Measurements from ENCODE around the gene CCN6.

Gene CCN6

DNA sequence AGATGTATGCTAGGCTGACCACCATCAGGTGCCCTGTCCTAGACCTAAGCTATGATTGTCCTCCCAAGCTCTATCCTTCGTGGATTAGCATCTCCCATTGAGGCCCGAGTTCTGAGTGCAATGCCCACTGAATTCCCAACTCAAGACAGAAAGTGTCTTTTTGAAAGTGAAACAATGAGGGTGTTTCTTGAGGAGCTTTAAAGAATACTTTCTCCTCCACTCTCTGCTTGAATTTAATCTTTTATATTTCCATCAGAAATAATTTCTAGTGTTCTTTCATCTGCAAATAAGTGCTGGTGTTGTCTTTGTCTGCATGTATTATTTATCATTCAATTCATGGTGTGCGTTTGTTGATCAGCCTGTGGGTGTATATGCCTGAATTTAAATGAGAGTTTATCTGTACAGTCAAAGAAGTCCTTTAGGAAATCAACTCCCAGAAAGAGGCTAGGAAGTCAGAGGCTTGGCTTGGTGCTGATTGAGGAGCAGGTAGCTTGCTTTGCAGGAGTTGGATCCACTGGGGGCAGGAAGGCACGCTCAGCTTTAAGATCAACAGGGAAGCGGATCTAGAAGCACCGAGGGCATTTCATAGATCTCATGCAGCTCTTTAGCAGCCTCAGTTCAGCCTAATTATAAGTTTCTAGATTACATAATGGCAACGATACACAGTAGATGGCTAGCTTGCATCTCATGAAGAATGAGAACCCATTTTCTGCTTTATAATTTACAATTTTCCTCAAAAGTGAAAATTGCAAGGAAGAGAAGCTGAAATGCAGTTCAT is 36.0 kb upstream of the CCN6 start:
- 92% methylated on average over 7 of the region's 7 CpGs for WGBS

GRCh38 chr6:112018619-112019416 is 35.1 kb upstream of the CCN6 start:
- no peak overlapping the region for H3K27ac ChIP-seq (ENCODE audit: low read depth, low read length)
- no peaks in the 10 kb centered on the region for H3K4me1 ChIP-seq (ENCODE audit: insufficient read depth, low read length)
- no peak overlapping the region for H3K9ac ChIP-seq (ENCODE audit: low read depth, low read length)
- WGBS = 89% methylated on average over 12 of the region's 12 CpGs
- no peaks in the 10 kb centered on the region for H3K36me3 ChIP-seq (ENCODE audit: insufficient read depth, low read length)
- H3K9me3 ChIP-seq (ENCODE audit: insufficient read depth, low read depth, low read length) = 0 out of 2 replicates have a peak, but pooled peaks cover 4% of the 10 kb centered on the region
- no peaks in the 10 kb centered on the region for H3K27me3 ChIP-seq (ENCODE audit: insufficient read depth, low read length)
- no peak overlapping the region for H3K4me3 ChIP-seq (ENCODE audit: low read length)

More for the DNA sequence above, 36.0 kb upstream of the CCN6 start:
- Histone ChIP-seq H3K27me3 (ENCODE audit: insufficient read depth, low read length) (no peaks in the 10 kb centered on the region), H3K9ac (ENCODE audit: low read depth, low read length) (no peak overlapping the region), H3K36me3 (ENCODE audit: insufficient read depth, low read length) (no peaks in the 10 kb centered on the region), H3K27ac (ENCODE audit: low read depth, low read length) (no peak overlapping the region), H3K9me3 (ENCODE audit: insufficient read depth, low read depth, low read length) (no peaks in the 10 kb centered on the region), H3K4me1 (ENCODE audit: insufficient read depth, low read length) (no peaks in the 10 kb centered on the region), H3K4me3 (ENCODE audit: low read length) (no peak overlapping the region)

GRCh38 chr6:112019589-112019988 is 34.3 kb upstream of the CCN6 start:
- Histone ChIP-seq H3K27ac (ENCODE audit: low read depth, low read length) (no peak overlapping the region), H3K9ac (ENCODE audit: low read depth, low read length) (no peak overlapping the region), H3K36me3 (ENCODE audit: insufficient read depth, low read length) (no peaks in the 10 kb centered on the region), H3K4me1 (ENCODE audit: insufficient read depth, low read length) (no peaks in the 10 kb centered on the region), H3K9me3 (ENCODE audit: insufficient read depth, low read depth, low read length) (0 out of 2 replicates have a peak, but pooled peaks cover 6% of the 10 kb centered on the region), H3K4me3 (ENCODE audit: low read length) (no peak overlapping the region), H3K27me3 (ENCODE audit: insufficient read depth, low read length) (no peaks in the 10 kb centered on the region)
- WGBS = 53% methylated on average over 1 of the region's 1 CpG

GRCh38 chr6:112021691-112022310 is 32.1 kb upstream of the CCN6 start:
- WGBS = 86% methylated on average over 6 of the region's 6 CpGs
- Histone ChIP-seq H3K27ac (ENCODE audit: low read depth, low read length) (no peak overlapping the region), H3K4me1 (ENCODE audit: insufficient read depth, low read length) (no peaks in the 10 kb centered on the region), H3K27me3 (ENCODE audit: insufficient read depth, low read length) (no peaks in the 10 kb centered on the region), H3K9ac (ENCODE audit: low read depth, low read length) (no peak overlapping the region), H3K4me3 (ENCODE audit: low read length) (no peak overlapping the region), H3K9me3 (ENCODE audit: insufficient read depth, low read depth, low read length) (0 out of 2 replicates have a peak, but pooled peaks cover 6% of the 10 kb centered on the region), H3K36me3 (ENCODE audit: insufficient read depth, low read length) (no peaks in the 10 kb centered on the region)

DNA sequence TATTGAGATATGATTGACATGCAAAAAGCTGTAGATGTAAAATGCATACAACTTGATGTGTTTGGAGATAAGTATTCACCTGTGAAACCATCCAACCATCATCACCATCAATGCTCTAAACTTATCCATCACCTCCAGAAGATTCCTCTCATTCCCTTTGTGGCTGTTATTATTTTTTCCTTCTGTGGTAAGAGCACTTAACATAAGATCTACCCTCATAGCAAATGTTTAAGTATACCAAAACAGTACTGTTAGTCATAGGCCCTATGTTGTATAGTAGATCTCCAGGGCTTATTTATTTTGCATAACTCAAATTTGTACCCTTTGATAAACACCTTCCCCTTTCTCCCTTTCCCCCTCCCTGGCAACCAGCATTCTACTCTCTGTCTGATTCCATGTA is 31.2 kb upstream of the CCN6 start:
- Histone ChIP-seq H3K9me3 (ENCODE audit: insufficient read depth, low read depth, low read length) (0 out of 2 replicates have a peak, but pooled peaks cover 6% of the 10 kb centered on the region), H3K9ac (ENCODE audit: low read depth, low read length) (no peak overlapping the region), H3K4me1 (ENCODE audit: insufficient read depth, low read length) (no peaks in the 10 kb centered on the region), H3K27me3 (ENCODE audit: insufficient read depth, low read length) (no peaks in the 10 kb centered on the region), H3K4me3 (ENCODE audit: low read length) (no peak overlapping the region), H3K27ac (ENCODE audit: low read depth, low read length) (no peak overlapping the region), H3K36me3 (ENCODE audit: insufficient read depth, low read length) (no peaks in the 10 kb centered on the region)

DNA sequence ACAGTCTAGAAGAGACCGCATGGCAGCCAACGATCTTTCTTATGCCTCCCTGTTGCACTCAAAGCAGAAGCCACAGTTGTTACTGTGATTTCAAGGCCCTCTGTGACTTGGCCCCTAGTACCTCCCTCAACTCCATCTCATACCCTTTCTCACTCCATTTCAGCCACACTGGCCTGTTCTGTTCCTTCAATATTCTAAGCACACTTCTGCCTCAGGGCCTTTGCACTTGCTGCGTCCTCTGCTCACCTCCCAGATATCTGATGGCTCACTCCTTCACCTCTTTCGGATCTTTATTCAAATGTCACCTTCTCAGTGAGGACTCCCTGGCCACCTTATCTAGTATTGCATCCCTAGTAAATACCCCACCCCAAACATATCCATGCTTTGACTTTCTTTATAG is 29.4 kb upstream of the CCN6 start:
- Histone ChIP-seq H3K36me3 (ENCODE audit: insufficient read depth, low read length) (no peaks in the 10 kb centered on the region), H3K4me3 (ENCODE audit: low read length) (no peak overlapping the region), H3K27ac (ENCODE audit: low read depth, low read length) (no peak overlapping the region), H3K9ac (ENCODE audit: low read depth, low read length) (no peak overlapping the region), H3K27me3 (ENCODE audit: insufficient read depth, low read length) (no peaks in the 10 kb centered on the region), H3K9me3 (ENCODE audit: insufficient read depth, low read depth, low read length) (0 out of 2 replicates have a peak, but pooled peaks cover 6% of the 10 kb centered on the region), H3K4me1 (ENCODE audit: insufficient read depth, low read length) (no peaks in the 10 kb centered on the region)
- WGBS = 95% methylated on average over 4 of the region's 4 CpGs

DNA sequence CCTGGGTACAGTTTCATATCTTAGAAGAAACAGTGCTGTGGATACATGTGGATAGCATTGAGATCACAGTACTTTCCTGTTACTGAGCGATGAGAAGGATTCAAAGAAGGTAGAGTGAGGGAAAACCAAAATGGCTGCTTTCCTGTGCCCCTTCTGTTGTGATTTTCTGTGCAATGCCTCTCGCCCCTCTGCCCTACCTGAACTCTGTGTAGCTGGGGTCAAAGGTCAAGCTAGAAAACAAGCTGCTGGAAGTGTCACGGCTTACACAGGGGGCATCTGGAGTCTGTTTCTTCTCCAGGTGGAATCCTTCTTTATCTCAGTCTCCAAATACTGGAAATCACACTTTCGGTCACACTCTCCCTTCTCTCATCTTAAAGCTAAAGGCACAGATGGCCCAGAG is 27.0 kb upstream of the CCN6 start:
- Histone ChIP-seq H3K4me3 (ENCODE audit: low read length) (no peak overlapping the region), H3K36me3 (ENCODE audit: insufficient read depth, low read length) (no peaks in the 10 kb centered on the region), H3K27me3 (ENCODE audit: insufficient read depth, low read length) (no peaks in the 10 kb centered on the region), H3K9ac (ENCODE audit: low read depth, low read length) (no peak overlapping the region), H3K4me1 (ENCODE audit: insufficient read depth, low read length) (no peaks in the 10 kb centered on the region), H3K27ac (ENCODE audit: low read depth, low read length) (no peak overlapping the region), H3K9me3 (ENCODE audit: insufficient read depth, low read depth, low read length) (0 out of 2 replicates have a peak, but pooled peaks cover 6% of the 10 kb centered on the region)
- WGBS = 86% methylated on average over 4 of the region's 4 CpGs

GRCh38 chr6:112027942-112028674 is 25.8 kb upstream of the CCN6 start:
- no peaks in the 10 kb centered on the region for H3K36me3 ChIP-seq (ENCODE audit: insufficient read depth, low read length)
- H3K9ac ChIP-seq (ENCODE audit: low read depth, low read length) = no peak overlapping the region
- no peak overlapping the region for H3K27ac ChIP-seq (ENCODE audit: low read depth, low read length)
- no peak overlapping the region for H3K4me3 ChIP-seq (ENCODE audit: low read length)
- 91% methylated on average over 3 of the region's 3 CpGs for WGBS
- H3K27me3 ChIP-seq (ENCODE audit: insufficient read depth, low read length) = no peaks in the 10 kb centered on the region
- no peaks in the 10 kb centered on the region for H3K4me1 ChIP-seq (ENCODE audit: insufficient read depth, low read length)
- 0 out of 2 replicates have a peak, but pooled peaks cover 6% of the 10 kb centered on the region for H3K9me3 ChIP-seq (ENCODE audit: insufficient read depth, low read depth, low read length)

DNA sequence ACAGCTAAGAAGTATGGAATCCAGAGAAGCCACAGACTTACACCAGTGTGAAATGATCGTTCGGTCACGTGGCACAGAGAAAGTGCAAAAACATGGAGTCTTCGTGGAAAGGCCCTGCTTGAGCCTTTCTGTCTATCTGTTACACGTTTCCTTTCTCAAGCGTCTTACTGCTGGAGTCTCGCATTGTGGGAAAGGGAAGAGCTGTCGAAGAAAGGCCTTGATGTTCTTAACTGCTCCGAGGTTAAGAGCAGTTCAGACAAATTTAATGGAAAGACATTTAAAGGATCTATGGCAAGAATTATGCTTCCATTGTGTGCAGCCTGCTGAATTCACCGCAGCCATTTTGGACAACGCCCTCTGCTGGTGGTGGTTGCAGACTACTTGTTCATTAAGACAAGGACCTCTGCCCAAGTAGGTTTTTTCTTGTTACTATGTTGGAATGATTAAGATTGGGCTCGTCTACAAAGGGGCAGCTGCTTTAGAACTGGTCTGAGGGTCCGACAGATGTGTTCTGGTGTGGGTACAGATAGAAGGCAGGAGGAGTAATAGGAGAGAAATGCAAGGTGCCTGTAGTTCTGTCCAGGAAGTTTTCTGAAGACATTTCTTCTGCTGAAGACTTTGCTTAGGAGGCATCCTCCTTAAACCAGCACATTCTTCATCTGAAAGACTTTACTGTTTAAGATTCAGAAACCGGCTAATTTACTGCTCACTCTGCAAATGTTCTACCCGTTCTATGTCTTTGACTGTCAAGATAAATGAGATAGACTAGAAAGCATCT is 24.7 kb upstream of the CCN6 start:
- Histone ChIP-seq H3K36me3 (ENCODE audit: insufficient read depth, low read length) (no peaks in the 10 kb centered on the region), H3K27me3 (ENCODE audit: insufficient read depth, low read length) (no peaks in the 10 kb centered on the region), H3K4me3 (ENCODE audit: low read length) (no peak overlapping the region), H3K9ac (ENCODE audit: low read depth, low read length) (no peak overlapping the region), H3K9me3 (ENCODE audit: insufficient read depth, low read depth, low read length) (no peaks in the 10 kb centered on the region), H3K27ac (ENCODE audit: low read depth, low read length) (no peak overlapping the region), H3K4me1 (ENCODE audit: insufficient read depth, low read length) (0 out of 2 replicates have a peak, but pooled peaks cover 6% of the 10 kb centered on the region)
- WGBS = 71% methylated on average over 15 of the region's 15 CpGs

DNA sequence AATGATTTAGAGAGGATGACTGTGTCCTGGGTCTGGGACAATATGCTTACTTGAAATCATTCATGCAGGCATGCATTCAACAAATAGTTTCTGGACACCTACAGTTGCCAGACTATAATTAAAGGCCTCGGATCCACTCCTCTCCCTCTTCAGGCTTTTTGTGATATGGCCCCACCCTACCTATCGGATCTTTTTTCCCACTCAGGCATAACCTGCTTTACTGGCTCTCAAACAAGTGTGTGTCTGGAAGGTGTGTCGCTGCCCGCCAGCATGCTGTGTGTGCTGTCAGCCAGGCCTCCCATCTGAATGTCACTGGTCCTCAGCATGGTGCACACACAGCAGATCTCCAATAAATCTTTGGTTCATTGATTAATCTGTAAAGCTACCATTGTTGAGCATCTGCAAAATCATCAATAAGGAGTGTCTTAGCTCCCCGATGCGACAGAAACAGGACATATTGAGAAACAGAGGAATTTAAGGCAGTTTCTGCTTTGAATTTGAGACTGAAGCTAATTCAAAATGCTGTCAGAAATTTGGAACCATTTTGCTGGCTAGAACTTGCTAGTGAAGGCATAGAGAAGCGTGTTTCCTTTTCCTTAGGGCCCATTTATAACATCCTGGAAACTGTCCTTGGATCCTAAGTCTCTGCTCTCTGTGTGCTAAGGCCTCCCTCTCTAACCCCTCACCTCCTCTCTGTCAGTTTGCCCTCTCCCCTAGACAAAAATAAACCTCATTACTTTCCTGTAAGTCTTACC is 23.5 kb upstream of the CCN6 start:
- Histone ChIP-seq H3K27ac (ENCODE audit: low read depth, low read length) (no peak overlapping the region), H3K4me1 (ENCODE audit: insufficient read depth, low read length) (0 out of 2 replicates have a peak, but pooled peaks cover 6% of the 10 kb centered on the region)

More for the DNA sequence above, 23.5 kb upstream of the CCN6 start:
- Histone ChIP-seq H3K9ac (ENCODE audit: low read depth, low read length) (no peak overlapping the region), H3K36me3 (ENCODE audit: insufficient read depth, low read length) (no peaks in the 10 kb centered on the region), H3K27me3 (ENCODE audit: insufficient read depth, low read length) (no peaks in the 10 kb centered on the region), H3K4me3 (ENCODE audit: low read length) (no peak overlapping the region), H3K9me3 (ENCODE audit: insufficient read depth, low read depth, low read length) (no peaks in the 10 kb centered on the region)
- 93% methylated on average over 6 of the region's 7 CpGs for WGBS
